22Rv1 (cell line): Measurements from ENCODE around the gene GINS2.

ENCODE experiments used
- H3K27ac ChIP-seq: fragments of 450-650 bp; 2 replicates; pipeline ENCODE4 v1.5.1; 2017
- CTCF ChIP-seq: fragments of 450-650 bp; IDR thresholded peaks from 2 replicates; pipeline ENCODE4 v1.5.1; 2017; ENCODE audit warnings: mild to moderate bottlenecking
- ZFX ChIP-seq: fragments of 450-650 bp; IDR thresholded peaks from 2 replicates; pipeline ENCODE4 v1.6.1; 2017; ENCODE audit warnings: antibody characterized with exemption, borderline replicate concordance

GINS2 gene

GRCh38 chr16:85708338-85708737 lies 19.6 kb upstream of the GINS2 start:
- H3K27ac ChIP-seq = no peak overlapping the region
- TF ChIP-seq CTCF (no peak), ZFX (no peak)

GRCh38 chr16:85707528-85708095 lies 18.9 kb upstream of the GINS2 start:
- H3K27ac ChIP-seq = peak overlapping the region; percentile 37; the same call in 1 of the 2 replicates
- TF ChIP-seq CTCF = no peak
- no peak for TF ChIP-seq ZFX

- TF ChIP-seq ZFX = no peak
- no peak for TF ChIP-seq CTCF
- no peak overlapping the region for H3K27ac ChIP-seq
These were observed 17.8 kb upstream of the GINS2 start for GRCh38 chr16:85706449-85707034.

- H3K27ac ChIP-seq = no peak overlapping the region
- TF ChIP-seq CTCF (no peak), ZFX (no peak)
These were observed 16.4 kb upstream of the GINS2 start for GRCh38 chr16:85704900-85705846.

- H3K27ac ChIP-seq = no peak overlapping the region
- no peak for TF ChIP-seq CTCF
These were observed 15.3 kb upstream of the GINS2 start for GRCh38 chr16:85704011-85704410.

GRCh38 chr16:85699628-85700027 lies 10.9 kb upstream of the GINS2 start:
- TF ChIP-seq ZFX = no peak
- TF ChIP-seq CTCF = no peak

GRCh38 chr16:85698935-85699558 lies 10.3 kb upstream of the GINS2 start:
- TF ChIP-seq ZFX = no peak
- TF ChIP-seq CTCF = no peak
- no peak overlapping the region for H3K27ac ChIP-seq

More at GRCh38 chr16:85699628-85700027, 10.9 kb upstream of the GINS2 start:
- H3K27ac ChIP-seq = no peak overlapping the region
